HepG2 (cell line): ENCODE results near the gene OR52I2. TPM values are rescaled to one million over a fixed set of nuclear protein-coding genes. Genes with fewer than 3 reads are reported as not detected.

ENCODE experiments used
- ATAC-seq: fragments of 200-7000 bp; cut with Tn5 transposase; 3 replicates; pipeline ENCODE4 v1.9.1; 2020; ENCODE audit warnings: mild to moderate bottlenecking, moderate library complexity
- BruUV-seq: library from RNA; stranded (reverse); fragments of 400-500 nt; replicated peaks from 2 replicates; lab custom pipeline; 2021; lab: Mats Ljungman, UMichigan
- CTCF ChIA-PET: fragments of 300-600 bp; formaldehyde crosslinking; extraction: SDS; loops from one replicate; lab custom pipeline; 2021; ENCODE audit warnings: low total read pairs, inconsistent platforms, low intra/inter-chr PET ratio; lab: Yijun Ruan, JAX
- POLR2A ChIA-PET: fragments of 350-600 bp; sonication (Branson Sonifier 250); formaldehyde crosslinking; loops from one replicate; lab custom pipeline; 2020; ENCODE audit warnings: antibody characterized with exemption, inconsistent platforms; lab: Yijun Ruan, JAX
- DNase-seq: peaks from one replicate; pipeline ENCODE4 v3.0.0-alpha.2; 2015; ENCODE audit warnings: low spot score
- FAIRE-seq: peaks from 3 replicates; lab custom pipeline; 2011; peaks lifted over from hg19 to GRCh38; lab: Jason Lieb, UNC
- H2AFZ ChIP-seq: one replicate; pipeline ENCODE4 v1.6.1; 2011; ENCODE audit warnings: low read length, inconsistent platforms
- H3K27ac ChIP-seq: fragments of 300-600 bp; 3 replicates; pipeline ENCODE4 v1.8.0; 2011; ENCODE audit warnings: mixed run types, mild to moderate bottlenecking, mixed read lengths, low read length, inconsistent platforms; ENCODE audit not compliant: insufficient read depth; ENCODE audit errors: extremely low read length
- H3K27me3 ChIP-seq, 2 experiments: fragments of 200-600 bp in 1 of 2; 2 replicates in 1 of 2; 3 replicates in 1 of 2; pipeline versions ENCODE4 v1.6.0 to v1.8.0; 2011; ENCODE audit warnings: low read length in 2 of 2, mild to moderate bottlenecking in 2 of 2, moderate library complexity in 2 of 2, inconsistent platforms in 1 of 2; ENCODE audit not compliant: insufficient read depth in 2 of 2, control insufficient read depth in 1 of 2
- H3K36me3 ChIP-seq, 2 experiments: fragments of 200-600 bp in 1 of 2; replicated peaks in 1 of 2; 2 replicates in 1 of 2; 3 replicates in 1 of 2; pipeline versions ENCODE4 v1.5.1 to v1.8.0; 2011; ENCODE audit warnings: low read length in 2 of 2, inconsistent platforms in 1 of 2; ENCODE audit not compliant: insufficient read depth in 2 of 2, control insufficient read depth in 1 of 2
- H3K4me1 ChIP-seq: 2 replicates; pipeline ENCODE4 v1.5.1; 2012; ENCODE audit warnings: low read length, inconsistent platforms; ENCODE audit not compliant: insufficient read depth
- H3K4me2 ChIP-seq: 2 replicates; pipeline ENCODE4 v1.6.0; 2011; ENCODE audit warnings: low read depth, low read length, inconsistent platforms
- H3K4me3 ChIP-seq, 3 experiments: fragments of 200-600 bp in 1 of 3; sonication (generic), shearing (Covaris generic) in 1 of 3; replicated peaks in 1 of 3; 2 replicates each; pipeline ENCODE4 v1.5.1; 2011 to 2016; ENCODE audit warnings: low read length in 3 of 3, inconsistent platforms in 2 of 3, low read depth in 2 of 3, mild to moderate bottlenecking in 2 of 3, control low read depth in 1 of 3, mixed read lengths in 1 of 3; ENCODE audit not compliant: insufficient read depth in 1 of 3
- H3K79me2 ChIP-seq: one replicate; pipeline ENCODE4 v1.6.1; 2011; ENCODE audit warnings: low read length, inconsistent platforms; ENCODE audit not compliant: insufficient read depth
- H3K9ac ChIP-seq: 2 replicates; pipeline ENCODE4 v1.6.0; 2011; ENCODE audit warnings: mild to moderate bottlenecking, low read depth, low read length, inconsistent platforms; ENCODE audit not compliant: insufficient read depth
- H3K9me3 ChIP-seq: 2 replicates; pipeline ENCODE4 v1.5.1; 2012; ENCODE audit warnings: mild to moderate bottlenecking, low read length
- H4K20me1 ChIP-seq: 2 replicates; pipeline ENCODE4 v1.6.0; 2011; ENCODE audit warnings: inconsistent platforms, mild to moderate bottlenecking, low read length, moderate library complexity; ENCODE audit not compliant: insufficient read depth
- CTCF ChIP-seq: sonication (generic); formaldehyde crosslinking; IDR thresholded peaks from 2 replicates; pipeline ENCODE4 v1.5.0; 2020; ENCODE audit warnings: mild to moderate bottlenecking, missing genetic modification reagents, moderate library complexity
- EZH2 ChIP-seq: conservative IDR thresholded peaks from 2 replicates; pipeline ENCODE4 v1.6.1; 2012; ENCODE audit warnings: mild to moderate bottlenecking, low read depth, low read length, moderate library complexity
- HBP1 ChIP-seq: IDR thresholded peaks from 2 replicates; pipeline ENCODE4 v1.6.1; 2016; ENCODE audit warnings: low read depth, control low read depth
- HOXA7 ChIP-seq: sonication (generic); formaldehyde crosslinking; IDR thresholded peaks from 2 replicates; pipeline ENCODE4 v1.8.1; 2022; ENCODE audit warnings: mild to moderate bottlenecking, missing genetic modification reagents, moderate library complexity
- RAD21 ChIP-seq: fragments of 450-650 bp; formaldehyde crosslinking; IDR thresholded peaks from 2 replicates; pipeline ENCODE4 v1.5.0; 2020; ENCODE audit warnings: mild to moderate bottlenecking
- SMC3 ChIP-seq: IDR thresholded peaks from 2 replicates; pipeline ENCODE4 v1.6.1; 2011; ENCODE audit warnings: low read length, improper control_type of control experiment
- SRSF9 ChIP-seq: fragments of 200-400 bp; formaldehyde crosslinking; IDR thresholded peaks from 2 replicates; pipeline ENCODE4 v1.6.1; 2018; ENCODE audit warnings: borderline replicate concordance, mild to moderate bottlenecking, low read depth, low read length; ENCODE audit not compliant: insufficient read depth, poor library complexity, severe bottlenecking
- STAG1 ChIP-seq: sonication (generic); formaldehyde crosslinking; IDR thresholded peaks from 2 replicates; pipeline ENCODE4 v1.4.0; 2020; ENCODE audit warnings: missing genetic modification reagents
- TCF12 ChIP-seq, 2 experiments: fragments of 450-650 bp in 1 of 2; sonication (generic) in 1 of 2; formaldehyde crosslinking in 1 of 2; IDR thresholded peaks; 2 replicates each; pipeline versions ENCODE4 v1.6.1 to v1.8.0; 2017 to 2022; ENCODE audit warnings: antibody characterized with exemption in 1 of 2, mild to moderate bottlenecking in 1 of 2, missing genetic modification reagents in 1 of 2, moderate library complexity in 1 of 2
- ZNF234 ChIP-seq: sonication (generic); formaldehyde crosslinking; conservative IDR thresholded peaks from 2 replicates; pipeline ENCODE4 v1.5.1; 2020; ENCODE audit warnings: mild to moderate bottlenecking, missing genetic modification reagents
- ZNF331 ChIP-seq: sonication (generic); formaldehyde crosslinking; IDR thresholded peaks from 2 replicates; pipeline ENCODE4 v1.4.0; 2020; ENCODE audit warnings: missing genetic modification reagents
- WGBS: methylation state at CpG from one replicate; pipeline ENCODE4 v1.1.6; 2017; ENCODE audit warnings: low lambda C conversion rate; 5-methylcytosine and 5-hydroxymethylcytosine counted together
- in situ Hi-C: cut with HindIII; loops from 2 replicates; pipeline ENCODE4 v1.10.0; 2017; ENCODE audit warnings: low pct_unique_long_range_greater_than_20kb; ENCODE audit not compliant: extremely low pct_ligation_motif_present
- intact Hi-C: fragments of 100-400 bp; cut with micrococcal nuclease; formaldehyde crosslinking; loops from one replicate; pipeline ENCODE4 v1.10.0; 2022; ENCODE audit not compliant: unreplicated experiment
- polyA plus RNA-seq, 8 experiments: library from polyadenylated mRNA; depleted of rRNA in 3 of 8; stranded (reverse) in 7 of 8; unstranded in 1 of 8; fragments of >200 nt; fragmentation: Illumina TruSeq in 4 of 8; extraction: Trizol in 4 of 8; gene quantifications; 2 replicates each; pipeline versions ENCODE4 v1.2.1 to v1.2.3, GENCODE V29; 2011 to 2016; ENCODE audit warnings: low read depth in 4 of 8, missing spikeins in 1 of 8, mixed read lengths in 1 of 8; ENCODE audit not compliant: insufficient read depth in 1 of 8
- total RNA-seq, 5 experiments: library from RNA; depleted of rRNA; stranded (reverse); fragments of >200 nt; fragmentation: Illumina TruSeq; extraction: Trizol; gene quantifications; 2 replicates each; pipeline ENCODE4 v1.2.3, GENCODE V29; 2016; ENCODE audit warnings: low read depth in 1 of 5

OR52I2 gene
- total and polyA plus RNA-seq, 2 of the 13 experiments (the other 11 are each of a cell fraction or from before 2014, with no cell fraction given), result not detected

- no peaks in the 10 kb centered on the region for H3K79me2 ChIP-seq
- no peaks in the 10 kb centered on the region for H3K36me3 ChIP-seq
- WGBS, result 9% methylated on average over 3 of the region's 3 CpGs
- no peak overlapping the region for H3K4me3 ChIP-seq
- H3K9ac ChIP-seq, result no peak overlapping the region
- no peaks in the 10 kb centered on the region for H4K20me1 ChIP-seq
- no peaks in the 10 kb centered on the region for H3K4me1 ChIP-seq
- H3K27ac ChIP-seq, result no peak overlapping the region
- CTCF ChIA-PET, result interaction anchor here (0.8 to 2.6 kb wide), 2 partner anchors 353 to 358 kb away, joined by 5 to 29 read pairs; no protein-coding TSS in a partner anchor
- TF ChIP-seq ZNF234 (CRISPR knock-in tag), result no peak
- no peak for TF ChIP-seq SRSF9
- TF ChIP-seq HBP1 (CRISPR knock-in tag), result no peak
- peak; percentile 66 for TF ChIP-seq CTCF (CRISPR knock-in tag)
- TF ChIP-seq TCF12 (IDR thresholded peaks at IDR 0.05), result no peak
- no peak for TF ChIP-seq TCF12 (CRISPR knock-in tag; IDR thresholded peaks at IDR 0.05)
- peak; percentile 76 for TF ChIP-seq SMC3
- peak; percentile 54 for TF ChIP-seq STAG1
- no peak for TF ChIP-seq HOXA7
- peak; percentile 50; the same call in 1 of the 2 replicates for TF ChIP-seq ZNF331
- no peak for TF ChIP-seq EZH2
- TF ChIP-seq RAD21 (CRISPR knock-in tag), result peak; percentile 37; the same call in 1 of the 2 replicates
- TF ChIP-seq, all 625 proteins: peak for 5
- H3K27me3 ChIP-seq, result no peaks in the 10 kb centered on the region; a peak in 1 of 5 replicates
- H3K4me2 ChIP-seq, result no peak overlapping the region
- intact Hi-C loops, result loop anchor here (1.0 kb wide), 2 partner anchors 352 to 357 kb away; no protein-coding TSS in a partner anchor
- in situ Hi-C loops, result loop anchor here (5.0 kb wide), 1 partner anchor 352 kb away; no protein-coding TSS in a partner anchor
- peak; percentile 18 for DNase-seq
- FAIRE-seq, result peak; percentile 57
- peak; percentile 84 for ATAC-seq
- POLR2A ChIA-PET, result no interaction called here
- H3K9me3 ChIP-seq, result no peaks in the 10 kb centered on the region
- no peak overlapping the region for H2AFZ ChIP-seq
- BruUV-seq, result no TSS peak
These were observed 41.8 kb upstream of the OR52I2 start for GRCh38 chr11:4539603-4540219.
